ENCODE data around the gene FAM174C.

- TF ChIP-seq POLR2AphosphoS5 (IDR thresholded peaks at IDR 0.05; ENCODE audit: low read depth, low read length) = no peak
- no peak for TF ChIP-seq CTCF (IDR thresholded peaks at IDR 0.05 in 2 of 3, conservative IDR thresholded peaks at IDR 0.05 in 1 of 3; ENCODE audit: borderline replicate concordance in 1 of 3, insufficient read depth in 1 of 3, low read depth in 2 of 3, low read length in 2 of 3)
- no peak for TF ChIP-seq FOSL1 (IDR thresholded peaks at IDR 0.05; ENCODE audit: low read depth)
Measured at GRCh38 chr19:1302533-1303239, 27.4 kb downstream of the FAM174C start.
